HepG2 (cell line): Measurements from ENCODE around the gene RAD52. TPM values are rescaled to one million over a fixed set of nuclear protein-coding genes. Genes with fewer than 3 reads are reported as not detected.

Experiments
- CREM ChIP-seq, 2 experiments: sonication (generic) in 1 of 2; formaldehyde crosslinking in 1 of 2; IDR thresholded peaks; 2 replicates each; pipeline versions ENCODE4 v1.4.0 to v1.6.1; 2016 to 2020; ENCODE audit warnings: antibody characterized with exemption in 1 of 2, mild to moderate bottlenecking in 1 of 2, missing genetic modification reagents in 1 of 2
- FLYWCH1 ChIP-seq: sonication (generic); formaldehyde crosslinking; IDR thresholded peaks from 2 replicates; pipeline ENCODE4 v1.8.1; 2023; ENCODE audit warnings: mild to moderate bottlenecking, missing genetic modification reagents
- FOXK2 ChIP-seq: fragments of 450-650 bp; IDR thresholded peaks from 2 replicates; pipeline ENCODE4 v1.6.1; 2016
- GTF2F1 ChIP-seq: fragments of 150-350 bp; IDR thresholded peaks from 2 replicates; pipeline ENCODE4 v1.6.1; 2014; ENCODE audit warnings: low read length
- KIAA2018 ChIP-seq: sonication (generic); formaldehyde crosslinking; IDR thresholded peaks from 2 replicates; pipeline ENCODE4 v1.5.0; 2020; ENCODE audit warnings: mild to moderate bottlenecking, missing genetic modification reagents, borderline replicate concordance
- KLF16 ChIP-seq, 2 experiments: sonication (generic) in 1 of 2; formaldehyde crosslinking in 1 of 2; IDR thresholded peaks; 2 replicates each; pipeline versions ENCODE4 v1.6.1 to v1.8.0; 2016 to 2023; ENCODE audit warnings: missing genetic modification reagents in 2 of 2, missing compliant biosample characterization in 1 of 2
- KLF6 ChIP-seq: IDR thresholded peaks from 2 replicates; pipeline ENCODE4 v1.8.0; 2016; ENCODE audit warnings: missing biosample characterization, missing genetic modification reagents
- MBNL3 ChIP-seq: fragments of 250-450 bp; sonication (Bioruptor Pico); conservative IDR thresholded peaks from 2 replicates; pipeline ENCODE4 v1.8.0; 2022; ENCODE audit warnings: mild to moderate bottlenecking, inconsistent platforms
- NFE2L1 ChIP-seq: sonication (generic); formaldehyde crosslinking; IDR thresholded peaks from 2 replicates; pipeline ENCODE4 v1.4.0; 2020; ENCODE audit warnings: missing genetic modification reagents, mild to moderate bottlenecking, borderline replicate concordance
- NFIB ChIP-seq: sonication (generic); formaldehyde crosslinking; IDR thresholded peaks from 2 replicates; pipeline ENCODE4 v1.9.0; 2021; ENCODE audit warnings: missing genetic modification reagents, mild to moderate bottlenecking, borderline replicate concordance
- NFYB ChIP-seq: sonication (generic); formaldehyde crosslinking; IDR thresholded peaks from 2 replicates; pipeline ENCODE4 v1.4.0; 2020; ENCODE audit warnings: missing genetic modification reagents
- PITX1 ChIP-seq: sonication (generic); formaldehyde crosslinking; IDR thresholded peaks from 2 replicates; pipeline ENCODE4 v1.5.1; 2020; ENCODE audit warnings: mild to moderate bottlenecking, missing genetic modification reagents
- SUZ12 ChIP-seq: fragments of 150-350 bp; IDR thresholded peaks from 2 replicates; pipeline ENCODE4 v1.6.1; 2014; ENCODE audit warnings: low read depth, low read length
- ZNF205 ChIP-seq: IDR thresholded peaks from 2 replicates; pipeline ENCODE4 v1.6.1; 2018; ENCODE audit warnings: missing biosample characterization, missing genetic modification reagents
- ZNF282 ChIP-seq: fragments of 450-650 bp; IDR thresholded peaks from 2 replicates; pipeline ENCODE4 v1.6.1; 2018; ENCODE audit not compliant: partially characterized antibody
- ZNF646 ChIP-seq: sonication (generic); formaldehyde crosslinking; IDR thresholded peaks from 2 replicates; pipeline ENCODE4 v1.9.0; 2021; ENCODE audit warnings: mild to moderate bottlenecking, missing genetic modification reagents
- polyA plus RNA-seq, 8 experiments: library from polyadenylated mRNA; depleted of rRNA in 3 of 8; stranded (reverse) in 7 of 8; unstranded in 1 of 8; fragments of >200 nt; fragmentation: Illumina TruSeq in 4 of 8; extraction: Trizol in 4 of 8; gene quantifications; 2 replicates each; pipeline versions ENCODE4 v1.2.1 to v1.2.3, GENCODE V29; 2011 to 2016; ENCODE audit warnings: low read depth in 4 of 8, missing spikeins in 1 of 8, mixed read lengths in 1 of 8; ENCODE audit not compliant: insufficient read depth in 1 of 8
- total RNA-seq, 5 experiments: library from RNA; depleted of rRNA; stranded (reverse); fragments of >200 nt; fragmentation: Illumina TruSeq; extraction: Trizol; gene quantifications; 2 replicates each; pipeline ENCODE4 v1.2.3, GENCODE V29; 2016; ENCODE audit warnings: low read depth in 1 of 5

RAD52 gene
- total and polyA plus RNA-seq, 2 of the 13 experiments (the other 11 are each of a cell fraction or from before 2014, with no cell fraction given), result 14.3 to 19.9 TPM

GRCh38 chr12:949453-950191 lies at the start of gene RAD52 (continued):
- TF ChIP-seq NFYB (CRISPR knock-in tag) (peak; percentile 9; the same call in 1 of the 2 replicates), PITX1 (no peak; the same call in 1 of the 2 replicates), KIAA2018 (no peak), KLF16 (CRISPR knock-in tag; IDR thresholded peaks at IDR 0.05) (peak in 1 of 2 experiments; percentile 74; a peak in 1 of 4 replicates), SUZ12 (no peak), ZNF646 (CRISPR knock-in tag) (no peak), NFIB (no peak), ZNF282 (no peak), FOXK2 (0 out of 2 replicates have a peak, but pooled peaks have one; percentile 43), FLYWCH1 (CRISPR knock-in tag) (no peak), CREM (IDR thresholded peaks at IDR 0.05) (peak; percentile 87), CREM (CRISPR knock-in tag; IDR thresholded peaks at IDR 0.05) (no peak), ZNF205 (CRISPR knock-in tag) (no peak; the same call in none of the 2 replicates), GTF2F1 (no peak), MBNL3 (CRISPR knock-in tag) (no peak), KLF6 (CRISPR knock-in tag) (no peak), NFE2L1 (CRISPR knock-in tag) (no peak)
